HG03025 (cell line): ENCODE measurements around the gene CYFIP2.
"Not testable (repeated sequence)": the region's sequence is repeated elsewhere in the genome, so short reads cannot be mapped to it uniquely, and the experiment has no call there.

Experiments
- ATAC-seq: cut with Tn5 transposase; IDR thresholded peaks from one replicate; pipeline ENCODE4 v1.9.1; 2021; ENCODE audit warnings: mild to moderate bottlenecking, moderate library complexity; ENCODE audit not compliant: unreplicated experiment, low FRiP score

The CYFIP2 gene

DNA sequence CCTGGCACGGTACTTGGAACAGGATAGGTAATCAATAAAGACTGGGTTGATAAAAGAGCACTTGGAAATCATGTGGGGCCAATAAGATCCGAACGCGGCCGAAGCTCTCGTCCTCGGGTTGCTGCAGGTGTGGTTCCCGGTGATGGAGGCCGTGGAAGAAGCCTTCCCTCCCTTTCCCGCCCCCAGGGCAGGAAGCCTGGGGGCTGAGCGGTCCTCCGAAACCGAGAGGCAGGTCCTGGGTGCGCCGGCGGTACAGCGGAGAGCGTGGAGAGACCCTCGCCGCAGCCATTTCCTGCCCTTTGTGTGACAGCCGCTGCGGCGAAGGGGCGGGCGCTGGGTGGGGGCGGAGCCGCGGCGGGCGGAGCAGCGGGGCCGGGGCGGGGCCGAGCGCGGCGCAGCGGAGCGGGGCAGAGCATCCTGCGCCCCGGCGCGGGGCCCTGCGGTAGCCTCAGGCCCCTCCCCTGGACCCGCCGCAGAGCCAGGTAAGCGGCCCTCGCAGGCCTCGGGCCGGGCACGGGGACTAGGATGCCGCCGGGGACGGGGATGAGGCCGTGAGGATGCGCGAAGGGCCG lies at the start of gene CYFIP2:
TSS of gene CYFIP2 (plus strand) at position 410 of the 572 bp plus-strand sequence. CDS start 19,239 bp downstream, outside the sequence.
- ATAC-seq = peak; percentile 80

DNA sequence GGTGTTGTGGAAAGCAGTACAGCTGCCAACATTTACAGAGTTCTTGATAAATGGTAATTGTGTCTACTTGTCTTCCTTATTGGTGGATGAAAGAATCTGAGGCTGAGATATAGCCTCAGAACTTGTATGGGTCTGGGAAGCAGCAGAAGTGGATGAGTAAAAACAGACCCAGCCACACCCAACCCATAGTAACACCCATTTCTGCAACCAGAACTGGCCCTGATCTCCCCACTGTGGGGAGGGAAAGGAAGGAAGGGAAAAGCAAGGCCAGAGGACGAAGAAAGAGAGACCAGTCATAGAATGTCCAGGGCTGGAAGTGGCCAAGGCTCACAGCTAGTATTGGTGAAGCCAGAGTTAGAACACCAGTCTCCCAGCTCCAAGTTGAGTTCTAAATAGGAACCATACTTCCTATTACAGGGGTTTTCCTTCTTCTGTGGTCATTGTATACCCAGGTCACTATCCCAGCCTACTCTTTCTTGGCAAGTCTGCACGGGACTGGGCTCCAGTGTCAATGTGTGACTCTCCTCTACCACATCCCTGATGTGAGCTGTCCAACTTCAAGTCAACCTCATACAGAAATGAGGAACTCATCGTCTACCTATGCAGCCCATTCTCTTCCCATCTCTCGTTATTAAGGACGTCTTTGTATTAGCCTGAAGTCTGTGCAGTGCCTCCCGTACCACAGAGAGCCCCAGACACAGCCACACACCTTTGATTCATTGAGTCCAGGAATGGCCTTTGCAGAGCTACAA lies 49.4 kb upstream of the CYFIP2 start:
- ATAC-seq = no peak

DNA sequence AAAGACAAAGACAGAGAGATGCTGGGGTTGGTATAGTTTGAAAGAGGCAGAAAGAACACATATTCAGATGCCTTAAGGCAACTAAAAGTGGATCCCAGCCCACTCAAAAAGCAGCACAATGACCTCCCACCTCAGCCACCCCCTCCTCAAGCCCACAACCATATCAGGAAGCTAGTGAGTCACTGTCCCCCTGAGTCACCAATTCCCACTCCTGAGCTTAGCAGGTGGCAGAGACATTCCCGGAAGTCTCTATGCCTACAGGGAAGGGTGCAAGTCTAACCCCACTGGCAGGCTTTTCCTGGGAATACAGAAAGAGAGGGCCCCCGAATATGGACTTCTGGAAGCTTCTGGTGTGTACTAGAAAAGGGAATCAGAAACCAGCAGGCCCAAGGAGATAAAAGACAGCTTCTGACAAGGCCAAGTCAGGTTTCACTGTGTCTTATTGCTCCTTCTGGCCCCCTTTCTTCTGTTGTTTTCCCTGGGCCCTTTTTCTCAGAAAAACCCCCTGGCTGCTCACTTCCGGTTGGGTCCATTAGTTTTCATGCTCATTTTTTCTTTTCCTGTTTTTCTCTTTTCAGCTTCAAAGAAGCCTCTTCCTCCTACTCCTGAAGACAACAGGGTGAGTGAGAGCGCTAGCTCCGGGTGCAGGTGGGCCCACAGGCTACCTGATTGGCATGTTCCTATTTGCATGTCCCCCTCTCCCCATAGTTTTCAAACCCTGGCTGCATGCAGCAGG lies 48.5 kb upstream of the CYFIP2 start:
- ATAC-seq = no peak

DNA sequence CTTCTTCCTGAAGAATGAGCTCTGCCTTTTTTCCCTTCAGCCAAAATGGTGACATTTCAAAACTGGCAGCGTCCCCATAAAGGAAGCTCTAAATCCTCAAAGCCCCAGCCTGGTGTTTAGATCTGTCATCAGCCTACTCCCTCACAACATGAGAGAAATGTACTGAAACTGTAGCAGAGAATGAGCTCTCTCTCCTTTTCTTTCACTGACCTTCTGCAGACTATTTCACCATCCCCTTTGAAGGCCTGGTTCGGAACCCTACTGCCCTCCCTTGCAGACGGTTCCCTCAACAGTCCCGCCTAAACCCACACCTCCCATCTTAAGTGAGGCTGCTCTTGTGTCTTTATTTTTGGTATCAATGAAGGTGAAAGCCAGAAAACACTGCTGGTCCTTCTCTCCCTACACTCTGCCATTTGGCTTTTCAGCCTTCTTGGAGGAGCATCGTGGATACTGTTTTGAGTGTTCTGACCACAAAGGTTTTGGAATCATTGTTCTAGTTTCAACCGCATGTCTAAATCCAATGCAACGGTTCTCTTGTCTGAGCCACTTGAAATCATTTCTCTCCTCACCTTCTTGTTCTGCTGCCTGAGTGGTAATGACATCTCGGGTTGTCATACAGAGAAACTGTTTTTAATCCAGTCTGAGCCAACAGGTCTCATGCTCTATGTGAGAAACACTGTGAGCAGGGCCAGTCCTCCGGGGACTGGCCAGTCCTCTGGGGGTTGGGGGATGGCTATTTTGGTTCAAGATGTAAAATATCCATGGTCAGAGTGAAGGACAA lies 46.2 kb upstream of the CYFIP2 start:
- peak; percentile 68 for ATAC-seq

GRCh38 chr5:157221959-157222358 lies 44.0 kb upstream of the CYFIP2 start:
- no peak for ATAC-seq

DNA sequence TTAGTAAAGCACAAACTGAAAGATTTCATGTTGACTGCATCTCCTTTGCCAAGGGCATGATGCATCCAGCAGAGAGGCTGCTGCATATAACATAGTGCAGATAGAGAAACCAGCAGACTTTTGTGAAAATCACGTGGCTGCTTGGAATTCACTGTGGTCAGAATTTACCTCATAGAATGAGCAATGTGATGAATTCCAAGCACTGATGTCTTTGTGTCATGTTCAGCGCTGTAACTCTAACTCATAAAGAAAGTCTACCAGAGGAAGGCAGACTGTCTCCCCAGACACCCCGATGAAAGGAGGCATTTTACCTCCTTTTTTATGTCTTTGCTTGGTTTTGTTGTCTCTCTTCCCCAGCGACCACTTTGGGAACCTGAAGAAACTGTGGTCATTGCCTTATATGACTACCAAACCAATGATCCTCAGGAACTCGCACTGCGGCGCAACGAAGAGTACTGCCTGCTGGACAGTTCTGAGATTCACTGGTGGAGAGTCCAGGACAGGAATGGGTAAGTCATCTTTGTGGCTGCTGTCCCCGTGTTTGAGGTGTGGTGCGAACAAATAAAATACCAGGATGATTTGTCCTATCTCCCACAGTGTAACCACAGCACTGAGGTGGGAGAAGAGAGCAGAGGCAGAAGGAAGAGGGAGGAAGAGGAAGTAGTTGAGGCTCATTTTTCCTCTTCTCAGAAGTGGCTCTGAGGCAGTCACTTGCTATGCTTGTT lies 43.3 kb upstream of the CYFIP2 start:
- ATAC-seq = no peak

GRCh38 chr5:157225469-157226422 lies 40.2 kb upstream of the CYFIP2 start:
- no peak for ATAC-seq

GRCh38 chr5:157230610-157231009 lies 35.3 kb upstream of the CYFIP2 start:
- ATAC-seq = no peak

- ATAC-seq = no peak
Observed at GRCh38 chr5:157232706-157233105, 33.2 kb upstream of the CYFIP2 start.

DNA sequence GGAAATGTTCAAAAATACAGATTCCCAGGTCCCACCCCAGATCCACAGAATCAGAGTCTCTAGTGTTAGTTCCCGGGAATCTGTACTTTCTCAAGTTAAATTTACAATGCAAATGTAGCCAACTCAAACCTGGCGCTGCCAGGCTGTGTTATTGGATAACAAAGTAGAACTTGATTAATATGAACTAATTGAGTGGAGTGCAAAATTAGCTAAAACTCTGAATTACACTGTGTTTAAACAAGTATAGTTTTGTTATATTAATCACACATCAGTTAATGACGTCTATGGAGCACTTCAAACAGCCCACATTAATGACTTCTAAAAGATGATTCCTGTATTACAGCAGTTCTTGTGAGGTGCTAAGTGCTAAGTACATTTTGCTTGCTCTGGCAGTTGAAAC lies 32.4 kb upstream of the CYFIP2 start:
- no peak for ATAC-seq

- ATAC-seq = no peak
Observed at GRCh38 chr5:157236423-157236822, 29.5 kb upstream of the CYFIP2 start.

- ATAC-seq = no peak
Observed at GRCh38 chr5:157241483-157241882, 24.4 kb upstream of the CYFIP2 start.

DNA sequence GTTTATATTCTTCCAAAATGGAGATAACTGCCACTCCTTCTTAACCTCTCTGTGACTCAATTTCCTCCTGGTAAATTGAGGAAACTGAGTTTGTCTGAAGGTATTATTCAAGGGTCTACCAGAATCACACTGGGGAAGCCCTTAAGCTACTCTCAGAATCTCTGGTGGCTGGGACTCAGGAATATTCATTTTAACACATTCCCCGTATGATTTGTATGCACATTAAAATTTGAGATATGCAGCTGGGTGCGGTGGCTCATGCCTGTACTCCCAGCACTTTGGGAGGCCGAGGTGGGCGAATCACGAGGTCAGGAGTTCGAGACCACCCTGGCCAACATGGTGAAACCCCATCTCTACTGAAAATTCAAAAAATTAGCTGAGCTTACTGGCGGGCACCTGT lies 21.2 kb upstream of the CYFIP2 start:
- ATAC-seq = not testable (repeated sequence)

- ATAC-seq = no peak
Observed at GRCh38 chr5:157245476-157245875, 20.4 kb upstream of the CYFIP2 start.

DNA sequence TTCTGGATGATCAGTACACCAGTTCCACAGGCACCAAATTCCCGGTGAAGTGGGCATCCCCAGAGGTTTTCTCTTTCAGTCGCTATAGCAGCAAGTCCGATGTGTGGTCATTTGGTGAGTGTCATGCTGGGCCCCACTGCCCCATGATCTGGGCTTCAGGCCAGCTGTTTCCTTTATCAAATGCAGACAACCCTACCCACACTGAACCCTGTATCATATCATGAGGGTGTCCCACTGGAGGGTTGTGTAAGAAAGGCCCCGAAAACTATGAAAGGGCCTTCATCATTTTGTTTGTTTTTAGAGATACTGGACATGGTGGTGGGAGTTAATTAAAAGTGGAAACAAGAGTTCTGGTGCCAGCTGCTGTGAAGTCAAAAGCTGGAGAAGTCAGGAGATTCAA lies 20.0 kb upstream of the CYFIP2 start:
- no peak for ATAC-seq

GRCh38 chr5:157247267-157247666 lies 18.7 kb upstream of the CYFIP2 start:
- no peak for ATAC-seq

- ATAC-seq = no peak
Observed at GRCh38 chr5:157248821-157249470, 17.0 kb upstream of the CYFIP2 start.

- peak; percentile 75 for ATAC-seq
Observed at GRCh38 chr5:157252711-157253465, 13.0 kb upstream of the CYFIP2 start.
